ENCODE measurements around the gene BAHCC1. TPM values are rescaled to one million over a fixed set of nuclear protein-coding genes. Genes with fewer than 3 reads are reported as not detected.

The BAHCC1 gene
- total RNA-seq, 1 donor from 2014 or later, result 3.4 TPM

DNA sequence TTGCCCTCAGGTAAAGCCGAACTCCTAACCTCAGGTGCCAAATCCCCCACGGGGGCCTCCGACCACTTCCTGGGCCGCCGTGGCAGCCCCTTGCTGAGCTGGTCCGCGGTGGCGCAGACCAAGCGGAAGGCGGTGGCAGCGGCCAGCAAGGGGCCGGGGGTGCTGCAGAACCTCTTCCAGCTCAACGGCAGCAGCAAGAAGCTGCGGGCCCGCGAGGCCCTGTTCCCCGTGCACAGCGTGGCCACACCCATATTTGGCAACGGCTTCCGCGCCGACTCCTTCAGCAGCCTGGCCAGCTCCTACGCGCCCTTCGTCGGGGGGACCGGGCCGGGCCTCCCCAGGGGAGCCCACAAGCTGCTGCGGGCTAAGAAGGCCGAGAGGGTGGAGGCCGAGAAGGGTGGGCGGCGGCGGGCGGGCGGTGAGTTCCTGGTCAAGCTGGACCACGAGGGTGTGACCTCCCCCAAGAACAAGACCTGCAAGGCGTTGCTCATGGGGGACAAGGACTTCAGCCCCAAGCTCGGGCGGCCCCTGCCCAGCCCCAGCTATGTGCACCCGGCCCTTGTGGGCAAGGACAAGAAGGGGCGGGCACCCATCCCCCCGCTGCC lies 65.7 kb downstream of the BAHCC1 start:
- no peak overlapping the region for H3K4me2 ChIP-seq
- peaks cover 8% of the 10 kb centered on the region for H3K36me3 Mint-ChIP-seq
- peaks cover 2% of the 10 kb centered on the region for H3K27me3 Mint-ChIP-seq (ENCODE audit: insufficient read depth, low read depth)
- H3K36me3 ChIP-seq, result no peaks in the 10 kb centered on the region
- H3F3A ChIP-seq (ENCODE audit: low read depth), result no peaks in the 10 kb centered on the region
- TF ChIP-seq EZH2 (IDR thresholded peaks at IDR 0.05) (no peak), EZH2phosphoT487 (IDR thresholded peaks at IDR 0.05) (no peak)
- TF ChIP-seq, protein P1, sequence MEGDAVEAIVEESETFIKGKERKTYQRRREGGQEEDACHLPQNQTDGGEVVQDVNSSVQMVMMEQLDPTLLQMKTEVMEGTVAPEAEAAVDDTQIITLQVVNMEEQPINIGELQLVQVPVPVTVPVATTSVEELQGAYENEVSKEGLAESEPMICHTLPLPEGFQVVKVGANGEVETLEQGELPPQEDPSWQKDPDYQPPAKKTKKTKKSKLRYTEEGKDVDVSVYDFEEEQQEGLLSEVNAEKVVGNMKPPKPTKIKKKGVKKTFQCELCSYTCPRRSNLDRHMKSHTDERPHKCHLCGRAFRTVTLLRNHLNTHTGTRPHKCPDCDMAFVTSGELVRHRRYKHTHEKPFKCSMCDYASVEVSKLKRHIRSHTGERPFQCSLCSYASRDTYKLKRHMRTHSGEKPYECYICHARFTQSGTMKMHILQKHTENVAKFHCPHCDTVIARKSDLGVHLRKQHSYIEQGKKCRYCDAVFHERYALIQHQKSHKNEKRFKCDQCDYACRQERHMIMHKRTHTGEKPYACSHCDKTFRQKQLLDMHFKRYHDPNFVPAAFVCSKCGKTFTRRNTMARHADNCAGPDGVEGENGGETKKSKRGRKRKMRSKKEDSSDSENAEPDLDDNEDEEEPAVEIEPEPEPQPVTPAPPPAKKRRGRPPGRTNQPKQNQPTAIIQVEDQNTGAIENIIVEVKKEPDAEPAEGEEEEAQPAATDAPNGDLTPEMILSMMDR (IDR thresholded peaks at IDR 0.05), result no peak
- H3K4me3 Mint-ChIP-seq, result no peak overlapping the region
- peaks cover 3% of the 10 kb centered on the region for H3K9me3 Mint-ChIP-seq
- H3K79me2 ChIP-seq (ENCODE audit: low read depth), result no peaks in the 10 kb centered on the region
- no peak for DNase-seq (ENCODE audit: low spot score)
- H3K27ac ChIP-seq, result no peak overlapping the region
- peaks cover 2% of the 10 kb centered on the region for H3K4me1 Mint-ChIP-seq
- H3K9me3 ChIP-seq (ENCODE audit: low read depth), result no peaks in the 10 kb centered on the region
- no peak overlapping the region for H2AFZ ChIP-seq (replicated peaks)
- H4K20me1 ChIP-seq (ENCODE audit: low read depth), result no peaks in the 10 kb centered on the region
- H3K27ac Mint-ChIP-seq, result no peak overlapping the region
- H3K4me1 ChIP-seq, result peaks cover 11% of the 10 kb centered on the region
- H3K4me3 ChIP-seq, result no peak overlapping the region
- no peak overlapping the region for H3K9ac ChIP-seq
- no peaks in the 10 kb centered on the region for H3K27me3 ChIP-seq

DNA sequence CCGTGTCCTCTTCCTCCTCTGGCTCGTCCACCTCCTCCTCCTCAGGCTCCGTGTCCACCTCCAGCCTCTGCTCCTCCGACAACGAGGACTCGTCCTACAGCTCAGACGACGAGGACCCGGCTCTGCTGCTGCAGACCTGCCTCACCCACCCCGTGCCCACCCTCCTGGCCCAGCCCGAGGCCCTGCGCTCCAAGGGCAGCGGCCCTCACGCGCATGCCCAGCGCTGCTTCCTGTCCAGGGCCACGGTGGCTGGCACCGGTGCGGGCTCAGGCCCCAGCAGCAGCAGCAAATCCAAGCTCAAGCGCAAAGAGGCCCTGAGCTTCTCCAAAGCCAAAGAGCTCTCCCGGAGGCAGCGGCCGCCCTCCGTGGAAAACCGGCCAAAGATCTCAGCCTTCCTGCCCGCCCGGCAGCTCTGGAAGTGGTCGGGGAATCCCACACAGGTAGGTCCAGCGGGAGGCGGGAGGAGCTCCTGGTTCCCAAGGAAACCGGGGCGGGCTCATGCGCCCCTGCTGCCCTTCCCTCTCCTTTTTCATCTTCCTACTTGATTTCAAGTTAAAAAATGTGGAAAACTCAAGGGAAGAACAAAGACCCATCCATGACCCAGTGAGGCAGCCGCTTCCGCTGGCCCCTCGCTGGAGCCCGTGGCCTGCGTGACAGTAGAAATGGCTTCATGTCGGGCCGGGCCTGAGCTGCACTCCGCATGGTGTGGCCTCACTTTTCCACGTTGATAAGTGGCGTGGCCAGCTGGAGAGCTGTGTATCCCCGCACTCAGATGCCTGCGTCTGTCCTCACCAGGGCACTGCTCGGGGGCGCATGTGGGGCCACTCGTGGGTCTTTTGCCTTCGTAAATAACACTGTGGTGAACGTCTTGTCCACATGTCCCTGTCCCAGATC lies 66.6 kb downstream of the BAHCC1 start:
- no peak overlapping the region for H3K27ac ChIP-seq
- H3K27me3 Mint-ChIP-seq (ENCODE audit: insufficient read depth, low read depth), result peaks cover 6% of the 10 kb centered on the region
- H3K4me3 ChIP-seq, result no peak overlapping the region
- no peaks in the 10 kb centered on the region for H3K27me3 ChIP-seq
- no peak overlapping the region for H2AFZ ChIP-seq (replicated peaks)
- peaks cover 3% of the 10 kb centered on the region for H3K9me3 Mint-ChIP-seq
- peaks cover 9% of the 10 kb centered on the region for H3K36me3 Mint-ChIP-seq
- DNase-seq (ENCODE audit: low spot score), result no peak
- no peak overlapping the region for H3K4me3 Mint-ChIP-seq
- TF ChIP-seq EZH2 (IDR thresholded peaks at IDR 0.05) (no peak), EZH2phosphoT487 (IDR thresholded peaks at IDR 0.05) (no peak)
- TF ChIP-seq, protein P1 (IDR thresholded peaks at IDR 0.05), result no peak
- no peaks in the 10 kb centered on the region for H3F3A ChIP-seq (ENCODE audit: low read depth)
- no peaks in the 10 kb centered on the region for H3K9me3 ChIP-seq (ENCODE audit: low read depth)
- no peaks in the 10 kb centered on the region for H3K36me3 ChIP-seq
- peaks cover 2% of the 10 kb centered on the region for H3K4me1 Mint-ChIP-seq
- peaks cover 5% of the 10 kb centered on the region for H3K4me1 ChIP-seq
- no peaks in the 10 kb centered on the region for H3K79me2 ChIP-seq (ENCODE audit: low read depth)
- no peak overlapping the region for H3K27ac Mint-ChIP-seq
- H3K4me2 ChIP-seq, result no peak overlapping the region
- no peaks in the 10 kb centered on the region for H4K20me1 ChIP-seq (ENCODE audit: low read depth)
- no peak overlapping the region for H3K9ac ChIP-seq

DNA sequence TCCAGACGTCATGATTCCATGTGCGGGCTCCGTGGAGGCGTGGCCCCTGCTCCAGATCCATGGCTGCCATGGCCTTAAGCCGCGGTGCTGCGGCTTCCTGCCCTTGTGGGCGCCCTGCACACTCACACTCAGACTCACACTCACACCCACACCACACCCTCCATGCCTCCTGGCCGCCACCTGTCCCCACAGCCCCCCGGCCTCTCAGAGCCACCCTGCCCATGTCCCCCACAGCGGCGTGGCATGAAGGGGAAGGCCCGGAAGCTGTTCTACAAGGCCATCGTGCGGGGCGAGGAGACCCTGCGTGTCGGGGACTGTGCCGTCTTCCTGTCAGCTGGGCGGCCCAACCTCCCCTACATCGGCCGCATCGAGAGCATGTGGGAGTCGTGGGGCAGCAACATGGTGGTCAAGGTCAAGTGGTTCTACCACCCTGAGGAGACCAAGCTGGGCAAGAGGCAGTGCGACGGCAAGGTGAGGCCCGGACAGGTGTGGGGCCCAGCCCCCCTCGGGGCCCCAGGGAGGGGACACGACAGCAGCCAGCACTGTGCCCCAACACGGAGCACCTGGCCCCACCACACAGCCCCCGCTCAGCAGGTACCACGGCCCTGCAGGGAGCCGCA lies 67.4 kb downstream of the BAHCC1 start:
- DNase-seq (ENCODE audit: low spot score), result no peak
- H3K27ac ChIP-seq, result no peak overlapping the region
- no peak overlapping the region for H2AFZ ChIP-seq (replicated peaks)
- Mint-ChIP-seq H3K27me3 (ENCODE audit: insufficient read depth, low read depth) (peaks cover 4% of the 10 kb centered on the region), H3K9me3 (no peaks in the 10 kb centered on the region), H3K27ac (no peak overlapping the region), H3K36me3 (peaks cover 9% of the 10 kb centered on the region), H3K4me1 (peaks cover 2% of the 10 kb centered on the region), H3K4me3 (no peak overlapping the region)
- H3F3A ChIP-seq (ENCODE audit: low read depth), result no peaks in the 10 kb centered on the region
- H3K36me3 ChIP-seq, result no peaks in the 10 kb centered on the region
- H3K9me3 ChIP-seq (ENCODE audit: low read depth), result no peaks in the 10 kb centered on the region
- no peaks in the 10 kb centered on the region for H3K79me2 ChIP-seq (ENCODE audit: low read depth)
- no peaks in the 10 kb centered on the region for H3K27me3 ChIP-seq
- no peak overlapping the region for H3K4me3 ChIP-seq
- H3K4me2 ChIP-seq, result no peak overlapping the region
- no peak overlapping the region for H3K9ac ChIP-seq
- TF ChIP-seq, protein P1 (IDR thresholded peaks at IDR 0.05), result no peak
- TF ChIP-seq EZH2phosphoT487 (IDR thresholded peaks at IDR 0.05) (no peak), EZH2 (IDR thresholded peaks at IDR 0.05) (no peak)
- no peaks in the 10 kb centered on the region for H4K20me1 ChIP-seq (ENCODE audit: low read depth)
- no peaks in the 10 kb centered on the region for H3K4me1 ChIP-seq

All from neural progenitor cell (in vitro differentiated cells).